Loucy (cell line): ENCODE measurements around the gene TRMT10C.
"Not testable (repeated sequence)": the region's sequence is repeated elsewhere in the genome, so short reads cannot be mapped to it uniquely, and the experiment has no call there.

Experiments used
- H2AFZ ChIP-seq: fragments of 200-600 bp; sonication (generic); 2 replicates; pipeline ENCODE4 v1.6.0; 2016; ENCODE audit warnings: antibody characterized with exemption, mild to moderate bottlenecking, low read length, moderate library complexity
- H3F3A ChIP-seq: fragments of 200-600 bp; 2 replicates; pipeline ENCODE4 v1.6.0; 2016; ENCODE audit warnings: antibody characterized with exemption, low read depth, mild to moderate bottlenecking
- H3K27me3 ChIP-seq: fragments of 200-600 bp; sonication (generic); 2 replicates; pipeline ENCODE4 v1.6.1; 2014; ENCODE audit warnings: low read length, mild to moderate bottlenecking; ENCODE audit not compliant: insufficient read depth, poor library complexity, severe bottlenecking
- H3K36me3 ChIP-seq: fragments of 200-600 bp; sonication (generic); 2 replicates; pipeline ENCODE4 v1.6.1; 2016; ENCODE audit warnings: low read length; ENCODE audit not compliant: insufficient read depth
- H3K4me1 ChIP-seq: fragments of 200-600 bp; sonication (generic); 2 replicates; pipeline ENCODE4 v1.5.1; 2014; ENCODE audit warnings: low read length, mild to moderate bottlenecking; ENCODE audit not compliant: insufficient read depth, poor library complexity, severe bottlenecking
- H3K4me2 ChIP-seq: fragments of 200-600 bp; sonication (generic); 2 replicates; pipeline ENCODE4 v1.6.0; 2014; ENCODE audit warnings: antibody characterized with exemption, low read length, low read depth, mild to moderate bottlenecking; ENCODE audit not compliant: poor library complexity, severe bottlenecking
- H3K4me3 ChIP-seq: fragments of 200-600 bp; sonication (generic); 2 replicates; pipeline ENCODE4 v1.5.1; 2014; ENCODE audit warnings: low read length, mild to moderate bottlenecking, mixed read lengths; ENCODE audit not compliant: poor library complexity, severe bottlenecking
- H3K79me2 ChIP-seq: fragments of 200-600 bp; sonication (generic); 2 replicates; pipeline ENCODE4 v1.6.1; 2014; ENCODE audit warnings: low read length; ENCODE audit not compliant: insufficient read depth
- H3K9ac ChIP-seq: fragments of 200-600 bp; sonication (generic); 2 replicates; pipeline ENCODE4 v1.6.0; 2014; ENCODE audit warnings: mild to moderate bottlenecking, low read depth, low read length, moderate library complexity; ENCODE audit not compliant: poor library complexity, severe bottlenecking
- H3K9me2 ChIP-seq: fragments of 200-600 bp; sonication (generic); replicated peaks from 2 replicates; pipeline ENCODE4 v1.6.1; 2016; ENCODE audit warnings: low read depth, low read length, mixed read lengths
- H3K9me3 ChIP-seq: fragments of 200-600 bp; sonication (generic); 2 replicates; pipeline ENCODE4 v1.6.1; 2014; ENCODE audit warnings: mild to moderate bottlenecking, antibody characterized with exemption, low read length, low read depth; ENCODE audit not compliant: insufficient read depth
- H4K20me1 ChIP-seq: fragments of 200-600 bp; sonication (generic); 2 replicates; pipeline ENCODE4 v1.6.0; 2014; ENCODE audit warnings: antibody characterized with exemption, low read length, mild to moderate bottlenecking; ENCODE audit not compliant: insufficient read depth, poor library complexity, severe bottlenecking
- CTCF ChIP-seq: fragments of 200-600 bp; sonication (generic); conservative IDR thresholded peaks from 2 replicates; pipeline ENCODE4 v1.5.1; 2014; ENCODE audit warnings: mild to moderate bottlenecking, antibody characterized with exemption, low read length
- EZH2phosphoT487 ChIP-seq: fragments of 200-600 bp; IDR thresholded peaks from 2 replicates; pipeline ENCODE4 v1.6.1; 2018; ENCODE audit warnings: antibody characterized with exemption, mild to moderate bottlenecking, moderate library complexity, borderline replicate concordance

TRMT10C gene

DNA sequence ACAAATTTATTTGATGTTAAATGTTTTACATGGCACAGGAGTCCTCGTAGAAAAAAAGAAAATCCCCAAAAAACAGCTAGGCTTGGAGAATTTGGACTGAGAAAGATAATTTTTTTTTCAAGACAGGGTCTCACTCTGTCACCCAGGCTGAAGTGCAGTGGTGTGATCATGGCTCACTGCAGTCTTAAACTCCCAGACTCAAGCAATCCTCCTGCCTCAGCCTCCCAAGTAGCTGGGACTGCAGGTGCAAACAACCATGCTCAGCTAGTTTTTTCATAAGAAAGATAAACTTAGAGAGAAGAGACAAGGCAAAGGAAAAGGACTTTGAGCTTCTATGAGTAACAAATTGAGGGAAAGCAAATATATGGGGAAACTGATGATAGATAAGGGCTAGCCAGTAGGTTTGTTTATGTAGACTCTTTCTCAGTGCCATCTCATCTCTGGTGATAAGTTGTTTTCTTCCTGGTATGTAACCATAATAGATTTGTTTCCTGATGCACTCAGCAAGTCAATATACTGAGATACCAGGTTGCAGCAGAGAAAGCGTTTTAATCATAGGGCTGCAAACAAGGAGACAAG lies 13.1 kb upstream of the TRMT10C start:
- H3K4me1 ChIP-seq, result peaks cover 8% of the 10 kb centered on the region
- no peak overlapping the region for H3K4me3 ChIP-seq
- H3K4me2 ChIP-seq, result no peak overlapping the region
- no peak overlapping the region for H2AFZ ChIP-seq
- no peaks in the 10 kb centered on the region for H3K27me3 ChIP-seq
- no peaks in the 10 kb centered on the region for H3K36me3 ChIP-seq
- H3K9ac ChIP-seq, result no peak overlapping the region
- H3K9me2 ChIP-seq, result no peaks in the 10 kb centered on the region
- no peaks in the 10 kb centered on the region for H3F3A ChIP-seq
- H3K79me2 ChIP-seq, result no peaks in the 10 kb centered on the region
- no peak for TF ChIP-seq EZH2phosphoT487
- TF ChIP-seq CTCF, result no peak
- no peaks in the 10 kb centered on the region for H4K20me1 ChIP-seq
- H3K9me3 ChIP-seq, result no peaks in the 10 kb centered on the region

- H3K9me2 ChIP-seq, result no peaks in the 10 kb centered on the region
- no peaks in the 10 kb centered on the region for H3K4me1 ChIP-seq
- H4K20me1 ChIP-seq, result no peaks in the 10 kb centered on the region
- no peak overlapping the region for H3K4me2 ChIP-seq
- no peaks in the 10 kb centered on the region for H3K27me3 ChIP-seq
- H3K9ac ChIP-seq, result no peak overlapping the region
- H2AFZ ChIP-seq, result no peak overlapping the region
- H3K79me2 ChIP-seq, result no peaks in the 10 kb centered on the region
- no peaks in the 10 kb centered on the region for H3K9me3 ChIP-seq
- no peak for TF ChIP-seq EZH2phosphoT487
- no peak for TF ChIP-seq CTCF
- H3K4me3 ChIP-seq, result no peak overlapping the region
- no peaks in the 10 kb centered on the region for H3F3A ChIP-seq
- no peaks in the 10 kb centered on the region for H3K36me3 ChIP-seq
These were observed 12.2 kb upstream of the TRMT10C start for GRCh38 chr3:101549473-101549872.

- H4K20me1 ChIP-seq, H3K9me2 ChIP-seq, H3K36me3 ChIP-seq, H3K4me2 ChIP-seq, H3K79me2 ChIP-seq, H3F3A ChIP-seq, H2AFZ ChIP-seq, H3K9ac ChIP-seq, H3K9me3 ChIP-seq, H3K4me1 ChIP-seq, H3K4me3 ChIP-seq: not testable (repeated sequence)
- peaks cover 16% of the 10 kb centered on the region for H3K27me3 ChIP-seq
These were observed 10.1 kb upstream of the TRMT10C start for GRCh38 chr3:101551359-101552081.

- H4K20me1 ChIP-seq, H2AFZ ChIP-seq, H3K4me3 ChIP-seq, H3K9me2 ChIP-seq, H3K9me3 ChIP-seq, H3K4me1 ChIP-seq, H3K9ac ChIP-seq, H3K4me2 ChIP-seq, H3F3A ChIP-seq, H3K79me2 ChIP-seq, H3K36me3 ChIP-seq: not testable (repeated sequence)
- peaks cover 34% of the 10 kb centered on the region for H3K27me3 ChIP-seq
These were observed 8.3 kb upstream of the TRMT10C start for GRCh38 chr3:101553381-101553780.
